GM19351 (cell line): ENCODE results near the gene TRAPPC2L.
"Not testable (repeated sequence)": the region's sequence is repeated elsewhere in the genome, so short reads cannot be mapped to it uniquely, and the experiment has no call there.

Experiments used
- ATAC-seq: cut with Tn5 transposase; IDR thresholded peaks from one replicate; pipeline ENCODE4 v1.9.1; 2021; ENCODE audit warnings: mild to moderate bottlenecking, moderate library complexity; ENCODE audit not compliant: unreplicated experiment

TRAPPC2L gene

DNA sequence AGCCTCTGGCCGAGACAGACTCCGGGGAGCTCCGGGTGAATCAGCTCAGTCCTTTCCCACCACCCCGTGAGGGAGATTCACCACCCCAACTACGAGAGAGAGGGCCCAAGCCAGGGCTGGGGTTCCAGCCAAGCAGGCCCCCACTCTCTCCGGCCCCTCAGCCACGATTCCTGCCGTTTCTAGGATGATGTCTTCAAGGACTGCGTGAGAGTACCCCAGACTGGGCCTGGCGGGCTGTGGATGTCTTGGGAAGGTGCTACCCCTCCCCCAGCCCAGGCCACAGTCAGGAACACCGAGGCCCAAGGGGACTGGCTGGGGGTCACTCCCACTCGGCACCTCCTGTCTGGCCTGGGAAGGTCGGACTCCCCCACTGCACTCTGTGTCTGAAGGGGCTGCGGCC is 31.1 kb downstream of the TRAPPC2L start:
- ATAC-seq: no peak

DNA sequence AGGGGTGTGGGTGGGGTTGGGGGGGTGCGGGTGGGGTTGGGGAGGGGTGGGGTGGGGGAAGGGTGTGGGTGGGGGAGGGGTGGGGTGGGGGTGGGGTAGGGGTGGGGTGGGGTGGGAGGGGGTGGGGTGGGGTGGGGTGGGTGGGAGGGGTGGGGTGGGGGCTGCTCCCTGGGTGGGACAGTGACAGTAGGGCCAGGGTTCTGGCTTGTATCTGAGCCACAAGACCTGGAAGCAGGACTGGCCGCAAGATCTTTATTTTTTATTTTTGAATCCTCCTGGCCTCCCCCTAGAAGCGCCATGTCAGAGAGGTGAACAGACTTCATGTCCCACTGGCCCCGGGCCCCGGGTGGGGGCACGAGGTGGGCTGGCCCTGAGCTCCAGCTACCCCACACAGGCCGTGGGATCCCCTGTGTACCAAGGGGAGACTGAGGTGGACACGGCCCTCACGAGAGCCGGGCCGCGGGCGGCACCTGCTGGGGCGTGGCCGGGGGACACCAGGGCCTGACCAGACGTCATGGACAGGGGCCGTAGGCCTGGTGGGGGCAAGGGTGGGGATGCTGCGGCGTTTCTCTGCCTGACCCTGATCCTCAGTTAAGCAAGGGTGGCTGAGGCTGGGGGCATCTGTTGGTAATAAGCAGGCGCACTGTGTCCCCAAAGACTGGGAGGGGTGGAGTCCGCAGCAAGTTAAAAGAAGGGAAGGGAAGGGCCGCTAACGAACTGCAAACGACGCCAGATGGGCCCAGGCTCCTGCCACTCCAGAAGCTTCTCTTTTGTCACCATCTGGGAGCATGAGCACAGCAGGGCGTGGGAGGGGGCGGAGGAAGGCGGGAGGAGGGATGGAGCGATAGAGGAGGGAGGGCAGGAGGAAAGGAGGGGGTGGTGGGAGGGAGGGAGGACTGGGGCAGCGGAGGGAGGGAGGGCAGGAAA is 31.8 kb downstream of the TRAPPC2L start:
- ATAC-seq: no peak

DNA sequence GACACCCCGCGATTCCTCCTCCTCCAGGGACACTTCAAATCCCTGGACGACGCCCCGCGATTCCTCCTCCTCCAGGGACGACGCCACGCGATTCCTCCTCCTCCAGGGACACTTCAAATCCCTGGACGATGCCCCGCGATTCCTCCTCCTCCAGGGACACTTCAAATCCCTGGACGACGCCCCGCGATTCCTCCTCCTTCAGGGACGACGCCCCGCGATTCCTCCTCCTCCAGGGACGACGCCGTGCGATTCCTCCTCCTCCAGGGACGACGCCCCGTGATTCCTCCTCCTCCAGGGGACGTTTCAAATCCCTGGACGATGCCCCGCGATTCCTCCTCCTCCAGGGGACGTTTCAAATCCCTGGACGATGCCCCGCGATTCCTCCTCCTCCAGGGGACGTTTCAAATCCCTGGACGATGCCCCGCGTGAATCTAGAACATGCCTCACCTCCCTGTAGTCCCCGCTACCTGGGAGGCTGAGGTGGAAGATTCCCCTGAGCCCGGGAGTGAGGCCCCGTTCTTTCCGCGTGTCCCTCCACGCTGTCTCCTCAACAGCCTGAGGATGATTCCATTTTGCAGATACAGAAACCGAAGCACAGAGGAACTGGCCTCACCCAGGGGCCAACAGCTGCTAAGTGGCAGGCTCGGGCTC is 32.9 kb downstream of the TRAPPC2L start:
- not testable (repeated sequence) for ATAC-seq

DNA sequence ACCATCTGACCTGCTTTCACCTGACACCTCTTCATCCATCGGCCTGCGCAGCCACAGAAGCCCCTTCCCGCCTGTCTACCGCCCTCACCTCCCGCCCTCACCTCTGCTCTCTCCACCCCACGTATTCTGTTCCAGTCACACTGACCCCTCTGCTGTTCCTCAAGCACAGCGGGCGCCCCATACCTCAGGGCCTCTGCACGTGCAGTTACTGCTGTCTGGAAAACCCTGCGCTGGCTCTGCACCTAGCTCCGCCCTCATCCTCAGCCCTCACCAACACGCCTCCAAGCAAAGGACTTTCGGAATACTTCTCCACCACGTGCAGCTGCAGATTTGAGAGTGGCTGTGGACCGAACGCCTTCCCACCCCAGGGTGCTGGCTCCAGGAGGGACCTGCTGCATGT is 34.2 kb downstream of the TRAPPC2L start:
- ATAC-seq: no peak

DNA sequence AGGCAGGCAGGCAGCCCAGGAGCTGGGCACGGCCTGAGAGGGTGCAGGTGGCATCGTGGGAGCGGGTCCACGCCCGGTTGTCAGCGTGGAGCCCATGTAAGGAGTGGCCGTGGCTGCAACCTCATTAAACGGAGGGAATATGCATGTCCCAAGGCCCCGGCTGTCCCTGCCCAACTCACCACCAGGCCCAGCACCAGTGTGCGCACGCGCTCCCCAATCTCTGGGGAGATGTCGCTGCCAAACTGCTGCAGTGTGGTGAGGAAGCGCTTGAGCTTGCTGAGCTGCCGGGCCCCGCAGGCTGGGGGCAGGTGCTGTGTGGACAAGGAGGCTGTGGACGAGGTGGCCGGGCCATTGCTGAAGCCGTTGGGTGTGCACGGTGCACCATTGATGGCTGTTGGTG is 35.1 kb downstream of the TRAPPC2L start:
- ATAC-seq: no peak

DNA sequence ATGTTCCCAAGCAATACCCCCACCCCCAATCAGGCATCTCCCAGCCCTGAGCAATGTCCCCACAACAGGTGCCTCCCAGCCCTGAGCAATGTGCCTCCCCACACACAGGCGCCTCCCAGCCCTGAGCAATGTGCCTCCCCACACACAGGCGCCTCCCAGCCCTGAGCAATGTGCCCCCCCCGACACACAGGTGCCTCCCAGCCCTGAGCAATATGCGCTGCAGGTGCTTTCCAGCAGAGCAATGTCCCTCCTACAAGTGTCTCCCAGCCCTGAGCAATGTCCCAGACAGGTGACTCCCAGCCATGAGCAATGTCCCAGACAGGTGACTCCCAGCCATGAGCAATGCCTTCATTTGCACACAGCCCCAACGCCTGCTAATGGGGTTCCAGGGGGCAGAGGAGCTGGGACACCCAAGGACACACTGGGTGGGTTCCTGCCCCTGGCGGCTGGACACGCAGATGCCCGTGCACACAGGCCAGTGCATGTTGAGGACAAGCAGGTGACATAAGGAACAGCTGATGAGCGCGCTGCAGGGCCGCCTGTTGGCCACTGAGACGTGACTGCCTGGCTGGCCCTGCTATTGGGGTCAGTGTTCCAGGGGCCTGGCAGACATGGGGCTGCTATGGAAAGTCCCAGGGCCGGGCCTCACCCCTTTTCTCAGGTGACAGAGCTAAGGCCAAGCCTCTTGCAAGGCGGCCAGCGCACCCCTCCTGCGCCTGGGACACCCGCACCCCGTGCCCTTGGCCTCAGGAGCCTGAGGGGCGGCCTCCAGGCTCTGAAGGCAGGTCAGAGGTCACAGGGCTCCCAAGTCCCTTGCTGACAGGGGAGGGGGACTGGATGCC is 36.4 kb downstream of the TRAPPC2L start:
- no peak for ATAC-seq

DNA sequence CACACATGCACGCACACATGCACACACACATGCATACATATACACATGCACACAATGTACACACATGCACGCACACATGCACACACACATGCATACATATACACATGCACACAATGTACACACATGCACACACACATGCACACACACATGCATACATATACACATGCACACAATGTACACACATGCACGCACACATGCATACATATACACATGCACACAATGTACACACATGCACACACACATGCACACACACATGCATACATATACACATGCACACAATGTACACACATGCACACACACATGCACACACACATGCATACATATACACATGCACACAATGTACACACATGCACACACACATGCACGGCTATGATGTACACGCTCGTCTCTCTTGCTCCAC is 37.3 kb downstream of the TRAPPC2L start:
- ATAC-seq: not testable (repeated sequence)

DNA sequence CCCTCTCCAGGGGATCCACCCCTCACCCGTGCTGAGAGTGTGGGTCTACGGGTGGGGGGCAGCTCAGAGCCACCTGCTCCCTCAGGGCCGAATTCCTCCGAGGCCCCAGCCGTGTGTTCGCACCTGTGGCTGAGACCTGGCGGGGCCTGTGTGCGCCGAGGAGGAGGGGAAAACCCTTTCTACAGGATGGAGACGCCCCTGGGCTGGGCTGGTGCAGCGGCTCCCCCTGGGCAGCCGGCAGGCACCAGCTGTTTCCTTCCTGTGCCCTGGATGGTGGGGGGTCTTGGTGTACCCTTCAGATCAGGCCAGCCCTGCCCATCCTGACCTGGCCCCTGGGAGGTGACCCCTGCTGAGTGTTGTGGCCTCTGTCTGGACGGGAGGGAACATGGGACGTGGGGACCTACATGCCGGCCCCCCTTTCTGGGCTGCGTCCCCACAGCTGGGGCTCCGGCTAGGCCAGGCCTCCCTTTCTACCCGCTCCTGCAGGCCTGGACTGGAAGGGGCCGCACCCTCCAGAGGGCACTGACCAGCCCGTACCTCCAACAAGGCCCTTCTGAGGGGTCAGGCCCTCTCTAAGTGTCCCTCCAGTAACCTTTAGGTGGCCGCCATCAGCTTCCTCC is 37.9 kb downstream of the TRAPPC2L start:
- no peak for ATAC-seq

DNA sequence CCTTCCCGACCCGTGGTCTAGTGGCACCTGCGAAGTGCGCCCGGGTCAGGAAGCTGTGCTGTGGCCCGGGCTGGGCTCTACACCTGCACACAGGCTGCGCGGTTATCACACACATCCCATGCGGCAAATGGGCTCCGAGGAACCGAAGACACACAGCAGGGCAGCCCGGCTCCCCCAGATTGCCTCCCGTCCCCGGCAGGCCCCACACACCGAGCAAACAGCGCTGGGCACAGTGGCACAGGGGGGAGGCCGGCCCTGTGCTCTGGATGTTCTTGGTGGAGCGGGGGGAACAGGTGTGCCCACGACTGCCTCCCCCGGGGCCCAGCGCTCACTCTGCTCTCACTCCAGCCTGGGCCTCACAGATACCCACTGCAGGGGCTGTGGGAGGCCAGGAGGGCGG is 38.4 kb downstream of the TRAPPC2L start:
- ATAC-seq: no peak

DNA sequence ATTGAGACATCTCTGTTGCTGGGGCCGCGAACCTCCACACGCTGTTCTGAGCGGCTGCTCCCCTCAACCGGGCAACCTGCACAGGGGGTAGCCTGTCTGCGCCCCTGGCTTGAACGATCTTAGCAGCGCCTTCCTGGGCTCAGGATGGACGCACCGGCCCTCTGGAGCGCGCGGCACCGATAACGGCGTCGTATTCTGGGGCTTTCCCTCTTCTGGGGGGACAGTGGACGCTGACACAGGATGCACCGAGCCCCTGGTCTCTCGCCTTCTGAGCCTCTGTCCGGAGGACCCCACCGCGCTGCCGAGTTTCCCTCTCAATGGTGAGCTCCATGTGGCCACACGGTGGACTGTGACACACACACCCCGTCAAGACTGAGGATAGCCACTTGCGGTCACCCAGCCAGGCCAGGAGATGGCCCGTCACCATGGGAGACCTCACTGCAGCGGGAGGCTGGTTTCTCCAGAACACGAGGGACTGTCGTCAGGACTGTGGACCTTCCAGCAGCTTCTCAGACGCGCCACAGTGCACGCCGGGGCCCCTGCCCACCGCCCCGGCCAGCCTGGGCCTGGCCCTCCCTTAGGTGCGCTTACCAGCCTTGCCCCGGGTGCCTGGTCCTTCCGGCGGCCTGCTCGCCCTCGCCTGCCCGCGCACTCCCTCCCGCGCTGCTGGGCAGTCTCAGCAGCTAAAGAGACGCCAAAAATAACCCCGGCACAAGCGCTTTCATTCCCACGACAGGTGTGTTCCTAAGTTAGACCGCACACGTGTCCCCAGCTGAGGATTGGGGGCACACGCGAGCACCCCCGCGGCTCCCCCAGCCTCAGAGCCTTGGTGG is 39.5 kb downstream of the TRAPPC2L start:
- ATAC-seq: no peak

DNA sequence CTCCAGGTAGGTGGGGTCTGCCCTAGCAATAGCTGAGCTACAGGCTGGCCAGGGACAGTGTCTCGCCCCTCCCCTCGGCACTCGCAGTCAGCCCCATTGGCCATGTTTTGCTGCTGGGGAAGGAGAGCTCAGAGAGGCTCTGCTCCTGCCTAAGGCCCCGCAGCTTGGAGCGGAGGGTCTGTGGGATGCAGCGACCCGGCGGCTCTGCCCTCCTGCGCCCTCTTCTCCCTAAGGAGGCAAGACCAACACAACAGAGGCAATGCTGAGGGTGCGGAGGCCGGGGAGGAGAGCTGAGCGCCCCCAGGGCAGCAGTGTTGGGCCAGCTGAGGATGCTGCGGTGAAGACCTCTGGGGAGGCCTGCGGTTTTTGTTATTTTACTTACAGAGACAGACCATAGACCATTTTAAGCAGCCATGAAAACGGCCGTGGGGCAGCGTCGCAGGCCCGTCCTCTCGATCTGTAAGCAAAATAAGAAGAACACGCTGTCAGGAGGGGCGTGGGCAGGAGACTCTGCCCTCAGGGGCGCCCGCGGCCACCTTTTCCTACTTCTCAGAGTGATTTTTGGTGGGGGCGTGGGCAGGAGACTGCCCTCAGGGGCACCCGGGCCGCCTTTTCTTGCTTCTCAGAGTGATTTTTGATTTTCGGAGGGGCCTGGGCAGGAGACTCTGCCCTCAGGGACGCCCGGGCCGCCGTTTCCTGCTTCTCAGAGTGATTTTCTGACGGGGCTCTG is 40.9 kb downstream of the TRAPPC2L start:
- no peak for ATAC-seq

DNA sequence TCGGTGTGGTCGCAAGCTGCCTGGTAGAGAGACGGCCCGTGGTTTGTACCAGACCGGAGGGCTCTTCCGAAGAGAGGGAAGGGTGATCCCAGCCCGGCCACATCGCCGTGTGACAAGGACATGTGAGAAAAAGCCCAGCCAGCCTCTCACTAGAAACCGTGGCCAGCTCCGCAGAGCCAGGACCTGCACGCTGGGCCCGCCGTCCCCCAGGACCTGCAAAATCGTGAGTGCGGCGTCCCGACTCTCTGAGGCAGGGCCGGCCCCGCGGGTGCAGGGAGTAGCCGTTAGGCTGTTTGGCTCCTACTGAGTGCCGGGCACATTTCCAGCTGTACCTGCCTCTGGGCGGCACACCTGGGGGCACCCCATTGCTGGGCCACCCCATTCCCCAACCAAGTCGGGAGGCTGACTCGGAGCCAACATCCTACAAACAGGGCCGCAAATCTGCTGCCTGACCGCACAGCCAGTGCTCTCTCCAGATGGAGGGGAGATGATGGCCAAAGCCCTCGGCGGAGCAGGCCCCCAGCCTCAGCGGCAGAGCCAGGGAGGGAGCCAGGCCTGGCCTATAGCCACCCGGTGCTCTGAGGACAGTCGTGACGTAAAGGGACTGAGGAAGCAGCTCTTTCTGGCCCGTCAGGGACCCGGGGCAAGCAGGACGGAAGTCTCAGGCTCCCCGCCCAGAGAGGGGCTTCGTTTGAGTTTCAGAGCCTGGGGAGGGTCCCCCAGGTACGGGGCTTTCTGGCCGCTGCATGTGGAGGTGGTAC is 43.2 kb downstream of the TRAPPC2L start:
- ATAC-seq: no peak

DNA sequence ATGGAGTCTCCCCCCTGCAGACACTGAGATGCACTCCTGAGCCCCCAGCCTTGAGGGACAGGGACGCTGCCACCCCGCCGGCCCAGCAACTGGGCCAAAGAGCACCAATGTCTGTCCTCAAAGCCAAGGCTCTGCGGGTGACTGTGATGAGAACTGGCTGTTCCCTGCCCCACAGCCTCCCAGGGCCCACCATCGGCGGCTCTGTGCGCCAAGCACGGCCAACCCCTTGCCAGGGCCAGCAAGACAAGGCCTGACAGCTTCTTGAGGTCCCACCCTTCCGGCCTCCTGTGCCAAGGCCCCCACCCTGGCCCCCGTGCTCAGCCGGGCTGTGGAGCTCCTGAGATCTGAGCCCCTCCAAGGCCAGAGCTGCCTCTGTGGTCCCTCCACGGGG is 43.7 kb downstream of the TRAPPC2L start:
- no peak for ATAC-seq

DNA sequence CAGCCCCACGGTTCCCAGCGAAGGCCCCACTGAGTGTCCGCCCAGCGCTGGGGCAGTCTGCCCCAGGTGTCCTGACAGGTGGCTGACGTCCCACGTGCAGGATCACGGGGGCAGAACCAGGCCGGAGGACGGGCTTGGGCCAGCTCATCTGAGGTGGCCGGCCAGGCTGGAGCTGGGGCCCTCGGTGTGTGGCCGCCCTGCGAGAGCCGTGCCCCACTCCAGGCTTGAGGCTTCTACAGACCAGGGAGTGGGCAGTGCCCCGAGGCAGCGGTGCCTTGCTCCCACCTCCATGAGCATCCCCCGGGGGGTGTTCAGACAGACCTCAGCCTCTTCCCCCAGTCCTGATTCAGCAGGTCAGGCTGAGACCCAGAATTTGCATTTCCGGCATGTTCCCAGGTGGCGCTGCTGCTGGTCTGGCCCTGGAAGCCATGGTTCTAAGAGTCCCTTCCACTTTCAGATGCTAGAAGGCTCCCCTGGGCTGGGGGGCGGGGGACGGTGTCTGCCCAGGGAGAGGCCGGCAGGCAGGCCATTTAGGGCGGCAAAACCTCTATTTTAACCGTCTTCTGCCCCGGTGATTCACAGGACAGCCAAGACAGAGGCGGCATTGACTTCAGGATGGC is 44.9 kb downstream of the TRAPPC2L start:
- no peak for ATAC-seq

DNA sequence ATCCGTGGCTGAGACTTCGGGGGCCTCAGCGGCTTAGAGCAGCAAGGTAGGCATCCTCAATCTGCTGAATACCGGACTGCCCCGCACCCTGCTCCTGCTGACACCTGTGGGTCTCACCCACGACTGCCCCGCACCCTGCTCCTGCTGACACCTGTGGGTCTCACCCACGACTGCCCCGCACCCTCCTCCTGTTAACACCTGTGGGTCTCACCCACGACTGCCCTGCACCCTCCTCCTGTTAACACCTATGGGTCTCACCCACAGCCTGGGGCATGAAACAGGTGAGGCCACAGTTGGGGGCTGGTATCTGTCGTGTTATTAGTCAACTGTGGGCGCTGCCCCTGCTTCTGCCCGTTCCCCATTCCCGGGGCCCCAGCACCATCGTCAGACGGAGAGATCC is 45.8 kb downstream of the TRAPPC2L start:
- ATAC-seq: no peak

DNA sequence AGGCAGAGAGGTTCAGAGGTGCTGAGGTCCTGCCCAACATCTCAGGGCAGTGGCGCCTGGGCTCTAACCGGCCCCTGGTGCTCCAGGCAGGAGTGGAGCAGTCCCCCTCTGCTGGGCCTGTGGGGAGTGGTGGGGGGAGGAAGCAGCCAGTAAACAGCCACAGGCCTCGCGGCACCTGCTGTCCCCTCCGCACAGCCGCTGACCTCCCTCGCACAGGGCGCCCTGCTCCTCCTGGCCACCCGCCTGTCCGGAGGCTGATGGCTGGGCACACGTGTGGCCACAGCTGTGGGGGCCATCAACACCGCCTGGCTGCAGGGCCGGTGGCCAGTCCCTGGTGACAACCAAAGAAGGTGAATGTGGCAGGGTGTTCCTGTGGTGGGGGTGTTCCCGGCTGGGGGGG is 46.3 kb downstream of the TRAPPC2L start:
- no peak for ATAC-seq

DNA sequence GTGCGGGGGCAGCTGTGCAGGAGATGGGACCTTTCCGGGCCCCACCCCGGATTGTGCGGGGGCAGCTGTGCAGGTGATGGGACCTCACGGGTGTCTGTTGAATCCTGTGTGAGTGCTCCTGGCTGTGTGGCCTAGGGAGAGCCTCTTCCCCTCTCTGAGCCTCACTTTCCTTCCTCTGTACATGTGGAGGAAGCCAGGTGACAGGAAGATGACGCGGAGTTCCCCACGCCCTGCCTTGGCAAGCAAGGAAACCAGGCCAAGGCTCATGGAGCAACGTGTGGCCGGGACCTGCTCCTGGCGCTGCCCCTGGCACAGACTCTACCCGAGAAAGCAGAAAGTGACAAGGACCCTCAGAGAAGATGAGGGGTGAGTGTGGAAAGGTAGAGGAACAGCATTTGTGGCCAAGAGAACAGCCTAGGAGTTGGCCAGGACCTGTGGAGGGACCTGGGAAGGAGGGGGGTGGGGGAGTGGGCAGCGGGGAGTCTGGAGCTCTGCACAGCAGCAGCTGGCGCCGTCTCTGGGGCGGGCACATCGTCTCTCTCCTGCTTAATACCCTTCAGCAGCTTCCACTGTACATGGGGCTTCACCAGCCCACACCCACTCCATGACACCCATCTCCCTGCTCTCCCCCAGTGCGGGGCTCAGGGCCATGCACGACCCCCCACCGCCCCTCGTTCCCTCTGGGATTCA is 47.9 kb downstream of the TRAPPC2L start:
- no peak for ATAC-seq

DNA sequence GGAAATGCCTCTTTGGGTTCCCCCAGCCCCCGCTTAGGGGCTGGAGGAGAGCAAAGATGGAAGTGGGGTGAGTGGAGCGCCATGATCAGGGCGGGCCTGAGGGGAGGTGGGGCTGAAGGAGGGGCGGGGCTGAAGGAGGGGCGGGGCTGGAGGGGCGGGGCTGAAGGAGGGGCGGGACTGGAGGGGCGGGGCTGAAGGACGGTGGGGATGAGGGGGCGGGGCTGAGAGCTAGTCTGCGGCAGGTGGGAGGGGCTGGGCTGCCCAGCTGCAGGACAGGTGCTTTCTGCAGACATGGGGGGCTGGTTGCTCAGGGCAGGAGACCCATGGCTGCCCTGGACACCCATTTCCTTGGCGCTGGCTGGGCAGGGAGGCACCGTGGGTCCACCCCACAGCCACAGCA is 48.6 kb downstream of the TRAPPC2L start:
- no peak for ATAC-seq
